ENCODE data around the gene ADCY5.

ADCY5 gene

GRCh38 chr3:123409443-123410148 is 39.3 kb downstream of the ADCY5 start:
- no peak overlapping the region for H3K27ac ChIP-seq (ENCODE audit: low read length)
- no peaks in the 10 kb centered on the region for H3K4me1 ChIP-seq (ENCODE audit: insufficient read depth, low read length)
- no peaks in the 10 kb centered on the region for H3K79me2 ChIP-seq (ENCODE audit: insufficient read depth, low read length)
- ATAC-seq (ENCODE audit: insufficient read depth, low read depth) (no peak), DNase-seq (no peak)
- no peak overlapping the region for H3K4me2 ChIP-seq (ENCODE audit: insufficient read depth, low read length)
- H4K20me1 ChIP-seq (ENCODE audit: insufficient read depth, low read length), result no peaks in the 10 kb centered on the region
- no peaks in the 10 kb centered on the region for H3K9me3 ChIP-seq (ENCODE audit: insufficient read depth, low read length, severe bottlenecking)
- no peaks in the 10 kb centered on the region for H3K36me3 ChIP-seq (ENCODE audit: insufficient read depth, low read length)
- H3K9ac ChIP-seq (ENCODE audit: low read depth, low read length), result no peak overlapping the region
- no peak for TF ChIP-seq CTCF (IDR thresholded peaks at IDR 0.05; ENCODE audit: borderline replicate concordance, extremely low read depth, low read length, poor library complexity, severe bottlenecking)
- TF ChIP-seq EZH2 (IDR thresholded peaks at IDR 0.05; ENCODE audit: borderline replicate concordance, low read depth, low read length, severe bottlenecking), result no peak
- no peak overlapping the region for H2AFZ ChIP-seq (ENCODE audit: low read depth, low read length)
- peaks cover 10% of the 10 kb centered on the region for H3K27me3 ChIP-seq (ENCODE audit: insufficient read depth, low read length, poor library complexity)
- no peak overlapping the region for H3K4me3 ChIP-seq (ENCODE audit: low read depth in 1 of 2, low read length in 2 of 2)

- Histone ChIP-seq H3K9ac (ENCODE audit: low read depth, low read length) (no peak overlapping the region), H3K79me2 (ENCODE audit: insufficient read depth, low read length) (no peaks in the 10 kb centered on the region), H3K36me3 (ENCODE audit: insufficient read depth, low read length) (no peaks in the 10 kb centered on the region), H3K4me2 (ENCODE audit: insufficient read depth, low read length) (no peak overlapping the region), H3K4me3 (ENCODE audit: low read depth in 1 of 2, low read length in 2 of 2) (no peak overlapping the region), H2AFZ (ENCODE audit: low read depth, low read length) (no peak overlapping the region), H3K4me1 (ENCODE audit: insufficient read depth, low read length) (no peaks in the 10 kb centered on the region), H3K9me3 (ENCODE audit: insufficient read depth, low read length, severe bottlenecking) (no peaks in the 10 kb centered on the region), H3K27ac (ENCODE audit: low read length) (no peak overlapping the region), H4K20me1 (ENCODE audit: insufficient read depth, low read length) (no peaks in the 10 kb centered on the region), H3K27me3 (ENCODE audit: insufficient read depth, low read length, poor library complexity) (peaks cover 6% of the 10 kb centered on the region)
- TF ChIP-seq CTCF (IDR thresholded peaks at IDR 0.05; ENCODE audit: borderline replicate concordance, extremely low read depth, low read length, poor library complexity, severe bottlenecking) (no peak), EZH2 (IDR thresholded peaks at IDR 0.05; ENCODE audit: borderline replicate concordance, low read depth, low read length, severe bottlenecking) (no peak)
- DNase-seq (no peak), ATAC-seq (ENCODE audit: insufficient read depth, low read depth) (no peak)
These were observed 42.3 kb downstream of the ADCY5 start for GRCh38 chr3:123406598-123406997.

GRCh38 chr3:123405936-123406510 is 42.9 kb downstream of the ADCY5 start:
- Histone ChIP-seq H2AFZ (ENCODE audit: low read depth, low read length) (no peak overlapping the region), H3K27me3 (ENCODE audit: insufficient read depth, low read length, poor library complexity) (peaks cover 7% of the 10 kb centered on the region), H3K4me1 (ENCODE audit: insufficient read depth, low read length) (no peaks in the 10 kb centered on the region), H3K27ac (ENCODE audit: low read length) (no peak overlapping the region), H3K4me3 (ENCODE audit: low read depth in 1 of 2, low read length in 2 of 2) (no peak overlapping the region), H3K36me3 (ENCODE audit: insufficient read depth, low read length) (no peaks in the 10 kb centered on the region), H4K20me1 (ENCODE audit: insufficient read depth, low read length) (no peaks in the 10 kb centered on the region), H3K79me2 (ENCODE audit: insufficient read depth, low read length) (no peaks in the 10 kb centered on the region), H3K4me2 (ENCODE audit: insufficient read depth, low read length) (no peak overlapping the region), H3K9me3 (ENCODE audit: insufficient read depth, low read length, severe bottlenecking) (no peaks in the 10 kb centered on the region), H3K9ac (ENCODE audit: low read depth, low read length) (no peak overlapping the region)
- DNase-seq (no peak), ATAC-seq (ENCODE audit: insufficient read depth, low read depth) (no peak)
- TF ChIP-seq EZH2 (IDR thresholded peaks at IDR 0.05; ENCODE audit: borderline replicate concordance, low read depth, low read length, severe bottlenecking) (no peak), CTCF (IDR thresholded peaks at IDR 0.05; ENCODE audit: borderline replicate concordance, extremely low read depth, low read length, poor library complexity, severe bottlenecking) (no peak)
